GM11168 (cell line): ENCODE data around the gene HMX2.

Experiments
- in situ Hi-C: fragments of 300-500 bp; cut with MboI; formaldehyde crosslinking; loops from one replicate; pipeline ENCODE4 v1.12.0; 2022; ENCODE audit warnings: low sequenced_read_pairs; ENCODE audit not compliant: unreplicated experiment

Gene HMX2

DNA sequence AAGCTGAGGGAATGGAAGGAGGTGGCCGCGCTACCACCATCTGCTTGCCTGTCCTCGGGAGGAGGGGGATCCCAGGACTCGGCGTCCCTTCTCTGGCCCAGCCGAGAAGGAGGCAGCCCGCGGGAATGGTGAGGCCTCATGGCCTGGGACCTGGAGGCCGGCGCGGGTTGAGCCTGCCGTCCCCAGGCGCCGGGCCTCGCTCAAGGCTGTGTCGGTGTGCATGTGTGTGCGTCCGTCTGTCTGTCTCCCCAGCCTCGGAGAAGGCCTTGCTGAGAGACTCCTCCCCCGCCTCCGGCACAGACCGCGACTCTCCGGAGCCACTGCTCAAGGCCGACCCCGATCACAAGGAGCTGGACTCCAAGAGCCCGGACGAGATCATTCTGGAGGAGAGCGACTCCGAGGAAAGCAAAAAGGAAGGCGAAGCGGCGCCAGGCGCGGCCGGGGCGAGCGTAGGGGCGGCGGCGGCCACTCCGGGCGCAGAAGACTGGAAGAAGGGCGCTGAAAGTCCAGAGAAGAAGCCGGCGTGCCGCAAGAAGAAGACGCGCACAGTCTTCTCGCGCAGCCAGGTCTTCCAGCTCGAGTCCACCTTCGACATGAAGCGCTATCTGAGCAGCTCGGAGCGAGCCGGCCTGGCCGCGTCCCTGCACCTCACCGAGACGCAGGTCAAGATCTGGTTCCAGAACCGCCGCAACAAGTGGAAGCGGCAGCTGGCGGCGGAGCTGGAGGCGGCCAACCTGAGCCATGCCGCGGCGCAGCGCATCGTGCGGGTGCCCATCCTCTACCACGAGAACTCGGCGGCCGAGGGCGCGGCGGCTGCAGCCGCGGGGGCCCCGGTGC is 10.9 kb upstream of the HMX2 start:
- in situ Hi-C loops, result no loop called here

DNA sequence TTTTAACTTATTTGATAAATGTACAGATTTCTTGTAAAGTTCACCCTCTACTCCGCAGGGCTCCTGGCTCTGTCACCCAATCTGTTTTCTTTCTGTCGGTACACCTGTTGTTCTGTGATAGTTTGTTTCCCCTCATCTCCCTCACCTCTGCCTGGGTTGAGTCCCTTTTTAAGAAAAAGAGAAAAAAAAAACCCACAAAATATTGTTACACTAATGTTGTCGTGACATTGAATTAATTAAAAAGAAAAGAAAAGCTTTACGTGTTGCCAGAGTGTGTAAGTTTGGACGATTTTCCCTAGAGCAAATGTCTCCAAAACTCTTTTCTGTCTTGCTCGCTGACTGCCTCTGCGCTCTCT is 8.8 kb upstream of the HMX2 start:
- in situ Hi-C loops, result no loop called here

DNA sequence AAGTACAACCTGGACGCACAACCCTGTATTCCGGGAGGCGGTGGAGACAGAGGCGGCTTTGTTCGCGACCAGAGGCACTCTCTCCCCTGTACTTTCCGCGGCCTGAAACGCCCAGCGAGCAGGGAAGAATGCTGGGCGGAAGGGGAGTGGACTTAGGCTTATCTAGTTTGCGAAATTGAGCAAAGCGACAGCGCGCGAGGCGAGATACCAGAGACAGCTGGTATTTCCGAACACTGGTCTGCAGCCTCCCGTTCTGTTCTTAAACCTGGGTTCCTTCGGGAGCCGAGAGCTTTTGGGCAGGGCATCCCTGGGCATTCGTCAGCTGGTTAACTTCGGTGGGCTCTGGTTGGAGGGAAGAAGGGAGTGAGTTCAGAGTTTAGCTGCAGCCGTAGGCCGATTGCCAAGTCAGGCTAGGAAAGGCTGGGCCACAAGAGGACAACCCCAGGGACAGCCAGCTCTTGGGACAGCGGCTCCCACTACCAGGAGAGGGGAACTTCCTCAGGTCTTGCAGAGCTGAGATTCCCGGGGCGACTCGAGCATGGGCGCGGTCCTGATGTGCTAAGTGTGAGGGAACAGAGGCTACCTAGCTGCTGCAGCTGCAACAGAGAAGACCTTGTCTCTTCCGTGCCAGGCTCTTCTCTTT is 8.3 kb upstream of the HMX2 start:
- in situ Hi-C loops, result loop anchor here (10.0 kb wide), 1 partner anchor 255 kb away; no protein-coding TSS in a partner anchor

DNA sequence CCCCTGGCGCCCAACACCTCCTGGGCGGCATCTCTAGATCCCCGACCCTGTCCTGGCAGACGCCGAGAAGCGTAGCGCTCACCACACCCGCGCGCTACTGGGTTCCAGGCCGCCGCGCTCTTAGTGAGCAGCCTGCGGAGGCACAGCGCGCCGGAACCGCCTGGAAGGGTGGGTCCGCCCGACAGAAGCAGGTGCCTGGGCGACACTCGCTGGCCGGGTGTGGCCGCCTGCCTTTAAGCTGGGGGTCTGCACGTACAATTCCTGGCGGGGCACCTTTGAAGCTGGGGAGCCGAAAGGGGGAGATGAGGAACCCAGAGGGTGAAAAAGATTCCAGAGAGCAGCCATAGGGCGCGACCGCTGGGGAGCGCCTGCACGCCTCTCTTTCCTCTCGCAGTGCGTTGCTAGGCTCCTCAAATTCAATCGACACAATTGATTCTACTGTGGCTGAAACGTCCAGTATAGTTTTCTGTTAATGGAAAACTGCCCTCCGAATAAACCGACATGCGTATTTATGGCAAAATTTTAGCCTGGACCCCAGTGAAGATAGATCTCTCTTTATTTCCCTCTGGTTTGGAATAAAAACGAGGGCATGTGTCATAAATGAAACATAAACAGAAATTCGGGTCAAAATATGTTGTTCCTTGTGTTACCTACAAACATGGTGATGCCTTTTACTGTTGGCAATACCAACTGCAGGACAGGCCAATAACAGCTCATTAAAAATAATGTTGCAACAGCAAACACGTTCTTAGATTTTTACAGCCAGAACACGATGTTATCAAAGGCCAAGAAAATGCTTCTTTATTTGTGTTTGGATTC is 7.6 kb upstream of the HMX2 start:
- in situ Hi-C loops, result loop anchor here (10.0 kb wide), 1 partner anchor 254 kb away; no protein-coding TSS in a partner anchor

DNA sequence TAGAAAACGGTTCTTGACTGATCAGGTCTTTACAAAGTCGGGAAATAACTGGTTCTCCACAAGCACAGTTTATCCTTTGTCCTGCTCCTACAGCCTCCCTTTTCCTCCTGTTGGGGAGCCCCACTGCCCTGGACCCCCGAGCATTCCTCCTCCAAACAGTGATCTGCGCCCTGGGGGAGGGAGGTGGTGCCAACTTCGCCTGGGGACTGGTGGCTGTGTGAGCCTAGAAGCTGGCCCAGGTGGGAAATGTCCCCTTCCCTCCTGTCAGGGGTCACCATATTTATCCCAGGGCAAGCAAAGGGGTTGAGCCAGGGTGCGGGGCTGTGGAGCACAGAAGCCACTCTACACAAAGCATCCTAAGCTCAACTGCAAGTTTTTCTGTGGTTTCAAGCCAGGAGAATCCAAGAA is 6.9 kb upstream of the HMX2 start:
- in situ Hi-C loops, result loop anchor here (10.0 kb wide), 1 partner anchor 254 kb away; no protein-coding TSS in a partner anchor

DNA sequence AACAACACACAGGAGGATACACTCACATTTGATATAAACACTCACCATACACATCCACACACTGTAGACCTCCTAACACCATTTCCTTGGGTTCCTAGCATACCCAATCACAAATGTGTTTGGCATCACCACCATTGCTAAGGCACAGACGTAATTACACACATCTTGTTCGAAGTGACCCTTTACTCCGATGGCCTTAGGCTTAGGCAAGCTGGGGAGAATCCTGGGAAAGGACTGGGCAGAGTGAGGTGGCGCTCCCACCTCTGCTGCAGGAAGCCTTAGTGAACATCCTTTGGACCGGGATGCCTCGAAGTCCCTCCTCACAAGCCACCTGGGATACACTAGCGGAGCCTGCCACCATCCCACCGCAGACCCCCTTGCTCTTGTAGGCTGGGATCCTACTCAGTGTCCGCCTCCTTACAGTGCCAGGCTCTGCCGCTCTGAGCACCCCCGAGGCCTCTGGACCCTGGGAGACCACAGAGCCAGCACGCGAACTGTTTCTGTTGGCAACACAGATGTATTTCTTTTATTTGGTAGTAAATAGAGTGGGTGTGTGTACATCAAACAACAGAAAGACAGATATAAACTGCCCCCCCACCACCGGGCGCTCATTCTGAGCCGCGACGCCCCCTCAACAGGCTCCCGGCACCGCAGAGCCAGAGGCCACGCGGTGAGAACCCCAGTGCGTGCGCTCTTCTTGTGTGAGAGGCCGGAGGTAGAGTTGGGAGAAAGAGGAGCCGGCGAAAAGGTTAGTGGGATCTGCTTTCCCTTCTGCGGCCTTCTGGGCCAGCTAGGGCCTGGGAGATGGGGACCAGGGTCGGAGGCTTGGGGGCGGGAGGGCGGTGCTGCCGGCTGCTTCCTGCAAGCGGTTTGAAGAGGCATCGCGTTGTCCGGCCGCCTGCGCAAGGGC is 5.9 kb upstream of the HMX2 start:
- in situ Hi-C loops, result loop anchor here (10.0 kb wide), 1 partner anchor 253 kb away; no protein-coding TSS in a partner anchor

DNA sequence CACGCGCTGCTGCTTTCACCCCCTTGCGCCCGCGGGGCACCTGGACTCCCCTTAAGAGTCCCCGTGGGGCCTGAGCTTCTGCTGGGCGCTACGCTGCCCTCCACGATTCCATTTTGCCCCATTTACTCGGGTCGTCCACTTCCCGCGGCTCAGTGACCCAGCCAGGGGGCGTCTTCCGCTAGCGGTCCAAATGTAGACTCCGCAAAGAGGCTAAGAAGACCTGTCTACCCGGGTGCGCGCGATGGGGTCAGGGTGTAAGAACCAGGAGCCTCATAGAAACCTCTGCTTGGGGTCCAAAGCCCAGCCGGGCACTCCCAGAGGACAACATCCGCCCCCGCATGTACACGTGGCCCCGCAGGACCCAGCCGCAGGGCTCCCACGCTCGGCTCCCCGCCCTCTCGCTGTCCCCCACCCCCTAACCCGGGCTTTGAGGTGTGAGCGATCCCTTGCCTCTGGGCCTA is 5.2 kb upstream of the HMX2 start:
- in situ Hi-C loops, result loop anchor here (10.0 kb wide), 1 partner anchor 252 kb away; no protein-coding TSS in a partner anchor

DNA sequence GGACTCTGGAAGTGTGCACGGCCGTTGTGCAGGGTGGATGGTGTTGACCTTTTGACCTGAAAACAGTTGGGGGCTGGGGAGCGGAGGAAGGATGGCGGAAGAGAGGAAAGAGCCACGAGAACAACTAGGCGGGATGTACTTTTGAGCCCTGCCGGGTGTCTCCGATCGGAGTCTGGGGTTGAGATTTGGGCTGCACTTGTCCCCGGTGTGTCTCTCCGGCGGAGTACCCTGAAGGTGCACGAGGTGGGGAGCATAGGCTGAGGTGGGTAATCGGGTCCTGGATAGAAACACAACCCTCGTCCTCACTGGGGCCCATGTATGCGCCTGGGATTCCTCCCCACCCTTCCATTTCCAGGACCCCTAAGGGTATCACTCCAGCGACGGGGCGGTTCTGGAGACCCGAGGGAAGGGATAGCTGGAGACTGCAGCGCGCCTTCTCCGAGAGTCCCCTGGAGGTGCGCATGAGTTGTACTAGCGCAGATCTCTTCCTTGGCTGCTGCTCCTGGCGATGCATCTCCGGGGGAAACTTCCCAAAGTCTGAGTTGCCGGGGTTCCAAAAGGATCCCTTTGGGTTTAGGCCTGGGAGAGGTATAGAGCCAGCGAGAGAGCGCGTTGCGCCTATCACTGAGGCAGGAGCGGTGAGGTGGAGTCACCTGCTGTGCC is 4.6 kb upstream of the HMX2 start:
- in situ Hi-C loops, result loop anchor here (10.0 kb wide), 1 partner anchor 252 kb away; no protein-coding TSS in a partner anchor

DNA sequence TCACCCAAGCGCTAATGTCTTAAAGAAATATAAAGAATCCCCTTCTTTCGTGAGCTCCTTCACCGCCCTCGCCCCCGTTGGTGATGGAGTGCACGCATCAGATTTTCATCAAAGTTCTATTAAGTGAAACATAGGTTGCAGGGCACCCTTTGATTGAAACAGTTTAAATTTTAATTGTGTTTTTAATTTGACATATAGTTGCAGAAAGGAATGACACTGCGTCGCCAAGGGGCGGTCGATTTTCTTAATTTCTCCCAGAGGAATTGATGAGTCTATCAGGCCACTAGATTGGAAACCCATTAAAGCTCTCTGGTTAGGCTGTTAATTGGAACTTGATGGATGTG is 4.1 kb upstream of the HMX2 start:
- in situ Hi-C loops, result loop anchor here (10.0 kb wide), 1 partner anchor 251 kb away; no protein-coding TSS in a partner anchor

DNA sequence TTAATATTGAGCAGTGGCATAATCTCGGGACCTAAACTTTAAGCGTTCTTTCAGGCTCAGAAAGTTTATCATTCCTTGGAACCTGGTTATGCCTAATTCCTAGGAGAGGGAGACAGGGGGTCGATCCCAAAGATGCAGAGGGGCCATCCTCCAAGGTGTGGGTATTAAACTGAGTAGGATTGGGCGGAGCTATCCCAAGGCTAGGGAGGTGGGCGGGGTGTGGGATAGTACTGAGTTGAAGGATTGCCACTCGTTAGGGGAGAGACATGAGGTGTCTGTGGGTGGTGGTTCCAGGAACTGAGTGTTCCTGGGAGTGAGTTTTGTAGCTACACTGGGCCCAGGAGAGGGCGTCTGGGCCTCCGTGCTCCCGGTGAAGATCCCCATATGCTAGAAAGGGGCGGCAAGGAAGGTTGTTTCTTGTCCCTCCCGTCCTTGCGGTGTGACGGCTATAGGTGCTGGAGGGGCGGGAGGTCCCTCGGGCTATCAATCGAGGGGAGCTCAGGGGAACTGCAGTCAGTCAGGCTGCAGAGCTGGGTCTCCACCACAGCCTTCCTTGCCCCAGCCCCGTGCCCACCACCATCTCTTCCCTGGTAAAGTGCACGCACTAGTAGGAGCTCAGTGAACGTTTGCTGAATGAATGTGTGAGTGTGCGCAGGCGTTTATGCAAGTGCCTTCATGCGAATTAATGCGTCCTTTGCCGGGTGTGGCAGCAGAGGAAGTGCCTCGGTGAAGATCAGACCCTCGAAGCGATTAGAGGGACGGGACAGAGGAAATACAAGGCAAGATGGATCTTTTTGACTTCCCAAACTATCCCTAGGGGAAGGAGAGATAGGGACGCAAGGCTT is 3.0 kb upstream of the HMX2 start:
- in situ Hi-C loops, result loop anchor here (5.0 to 10.0 kb wide), 2 partner anchors 250 to 402 kb away; no protein-coding TSS in a partner anchor

DNA sequence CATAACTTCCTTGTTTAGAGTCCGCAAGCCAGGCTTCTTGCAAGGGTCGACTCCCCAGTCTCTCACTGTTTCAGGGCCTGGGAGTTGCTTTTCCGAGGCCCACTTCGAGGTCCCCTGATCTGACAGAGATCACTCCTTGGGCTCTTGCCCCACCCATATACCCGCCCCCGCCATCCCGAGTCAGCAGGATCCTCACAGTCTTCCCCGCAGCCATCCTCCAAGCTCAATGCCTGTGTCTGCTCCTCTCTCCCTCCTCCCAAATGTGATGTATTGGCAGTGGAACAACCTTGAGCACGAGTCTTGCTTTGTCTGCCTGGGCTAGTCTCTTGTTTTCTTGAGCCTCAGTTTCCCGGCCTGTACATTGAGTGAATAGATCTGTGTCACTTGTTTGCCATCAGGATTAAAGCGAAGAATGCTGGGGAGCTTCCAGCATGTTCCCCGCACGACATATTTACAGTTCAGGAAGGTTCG is 2.4 kb upstream of the HMX2 start:
- in situ Hi-C loops, result loop anchor here (5.0 to 10.0 kb wide), 2 partner anchors 249 to 402 kb away; no protein-coding TSS in a partner anchor

DNA sequence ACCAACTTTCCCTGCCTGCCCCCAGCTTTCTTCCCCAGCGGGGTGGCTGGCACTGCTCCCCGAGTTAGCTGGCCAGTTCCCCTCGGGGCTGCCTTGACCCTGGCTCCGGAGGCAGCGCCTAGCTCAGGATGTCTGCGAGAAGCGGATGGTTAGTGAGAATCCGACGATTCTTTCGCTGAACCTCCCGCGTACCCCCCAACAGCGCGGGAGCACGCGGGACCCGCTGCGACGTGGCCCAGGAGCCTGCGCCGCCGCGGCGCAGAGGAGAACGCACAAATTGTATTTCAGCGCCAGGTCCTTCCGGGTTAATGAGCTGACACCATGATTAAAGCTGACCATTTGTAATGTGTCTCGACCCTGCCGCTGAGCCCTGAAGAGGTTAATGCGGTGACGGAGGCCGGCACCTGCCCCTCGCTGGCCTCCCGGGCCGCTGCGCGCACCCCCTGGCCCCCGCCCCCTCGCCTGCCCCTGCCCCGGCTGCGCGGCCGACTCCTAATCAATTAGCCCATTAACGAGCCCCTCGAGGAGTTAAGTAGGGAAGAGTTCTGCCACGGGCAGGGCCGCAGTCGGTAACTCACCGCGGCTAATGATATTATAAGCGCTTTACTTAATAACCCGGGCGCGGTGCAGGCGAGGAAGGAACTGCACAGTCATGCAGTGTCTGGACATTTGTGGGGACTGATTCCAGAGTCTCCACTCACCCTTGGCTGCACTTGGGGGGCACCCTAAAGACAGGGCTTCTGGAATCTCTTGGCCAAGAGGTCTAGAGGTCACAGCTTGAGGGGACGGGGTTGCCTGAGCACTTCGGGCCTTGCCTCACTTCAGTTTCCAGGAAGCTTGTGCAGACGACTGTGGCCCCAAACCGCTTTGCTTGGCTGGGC is 1.7 kb upstream of the HMX2 start:
- in situ Hi-C loops, result loop anchor here (5.0 to 10.0 kb wide), 2 partner anchors 249 to 401 kb away; no protein-coding TSS in a partner anchor

DNA sequence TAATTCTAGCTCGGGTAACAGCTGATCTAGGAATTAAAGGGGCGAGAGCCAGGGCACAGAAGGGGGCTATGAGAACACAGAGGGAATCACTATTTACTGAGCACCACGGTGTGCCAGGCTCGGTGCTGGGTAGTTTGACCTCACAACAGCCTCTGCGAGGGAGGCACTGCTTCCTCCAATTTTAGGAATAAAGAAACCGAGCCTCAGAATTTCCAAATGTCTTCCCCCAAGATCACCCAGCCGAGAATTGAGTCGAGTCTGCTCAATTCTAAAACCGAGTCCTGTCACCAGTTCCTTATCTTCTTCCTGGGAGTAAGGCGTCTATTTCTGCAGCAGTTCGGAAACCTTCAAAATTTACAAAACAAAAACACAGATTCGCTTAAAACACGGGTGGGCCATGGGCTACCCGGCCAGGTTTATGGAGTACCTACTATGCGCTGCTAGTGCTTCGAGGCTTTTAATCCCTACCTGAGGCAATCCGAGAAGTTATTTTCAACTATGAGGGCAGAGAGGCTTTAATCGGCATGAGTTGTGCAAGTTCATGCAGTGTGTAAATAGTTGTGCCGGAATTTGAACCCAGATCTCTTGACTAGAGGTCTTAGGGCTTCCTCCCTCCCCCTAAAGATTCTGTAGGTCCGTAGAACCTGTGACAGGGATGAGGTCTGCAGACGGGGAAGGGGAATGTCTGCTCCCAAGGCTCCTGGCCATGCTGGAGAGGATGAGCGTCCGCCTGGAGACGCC is 872 bp upstream of the HMX2 start:
- in situ Hi-C loops, result loop anchor here (5.0 to 10.0 kb wide), 2 partner anchors 248 to 400 kb away; no protein-coding TSS in a partner anchor

DNA sequence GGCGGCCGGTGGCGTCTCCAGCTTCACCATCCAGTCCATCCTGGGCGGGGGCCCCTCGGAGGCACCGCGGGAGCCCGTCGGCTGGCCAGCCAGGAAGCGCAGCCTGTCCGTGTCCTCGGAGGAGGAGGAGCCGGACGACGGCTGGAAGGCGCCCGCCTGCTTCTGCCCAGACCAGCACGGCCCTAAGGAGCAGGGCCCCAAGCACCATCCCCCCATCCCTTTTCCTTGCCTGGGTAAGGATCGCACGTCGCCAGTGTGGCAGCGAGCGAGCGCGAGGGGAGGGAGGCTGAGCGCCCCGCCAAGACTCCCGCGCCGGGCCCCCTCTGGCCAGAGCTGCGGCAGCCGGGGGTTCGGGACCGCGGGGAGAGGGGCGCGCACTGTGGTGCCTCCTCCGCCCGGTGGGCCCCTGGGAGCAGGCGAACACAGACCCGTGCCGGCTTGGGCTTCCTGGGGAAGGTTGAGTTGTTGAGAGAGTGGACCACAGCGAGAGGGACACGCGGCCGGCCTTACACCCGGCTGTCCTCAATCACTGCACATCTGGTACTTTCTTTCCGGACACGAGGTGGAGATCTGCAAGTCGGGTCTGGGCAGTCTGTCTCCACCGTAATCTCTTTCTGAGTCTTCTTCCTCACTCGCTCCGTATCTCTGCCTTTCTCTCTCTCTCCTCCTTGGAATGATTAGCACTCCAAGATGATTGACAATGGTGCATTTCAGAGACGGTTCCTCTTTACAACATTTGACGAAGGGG is 652 bp downstream of the HMX2 start:
- in situ Hi-C loops, result loop anchor here (5.0 to 10.0 kb wide), 2 partner anchors 246 to 399 kb away; no protein-coding TSS in a partner anchor

DNA sequence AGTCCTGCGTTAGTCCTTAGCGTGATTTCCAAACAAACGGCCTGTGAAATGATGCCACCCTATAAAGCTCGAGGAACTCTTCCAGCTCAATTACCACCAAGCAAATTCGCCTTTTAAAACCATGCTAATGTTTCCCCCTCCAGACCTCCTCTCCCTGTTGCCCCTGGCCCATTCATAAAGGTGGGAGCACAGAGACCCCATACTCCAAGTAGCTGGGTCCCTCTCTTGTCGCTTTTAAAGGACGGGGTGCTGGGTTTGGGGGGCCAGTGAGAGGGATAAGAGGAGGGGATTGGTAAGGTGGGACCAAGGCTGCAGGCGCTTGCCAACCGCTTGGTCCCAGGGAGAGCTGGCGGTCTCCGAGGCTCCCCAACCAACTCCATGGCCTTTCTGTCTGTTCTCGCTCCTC is 1.2 kb downstream of the HMX2 start:
- in situ Hi-C loops, result loop anchor here (5.0 to 10.0 kb wide), 2 partner anchors 246 to 398 kb away; no protein-coding TSS in a partner anchor
